ENCODE results near the gene ENTREP3.

ENTREP3 gene

DNA sequence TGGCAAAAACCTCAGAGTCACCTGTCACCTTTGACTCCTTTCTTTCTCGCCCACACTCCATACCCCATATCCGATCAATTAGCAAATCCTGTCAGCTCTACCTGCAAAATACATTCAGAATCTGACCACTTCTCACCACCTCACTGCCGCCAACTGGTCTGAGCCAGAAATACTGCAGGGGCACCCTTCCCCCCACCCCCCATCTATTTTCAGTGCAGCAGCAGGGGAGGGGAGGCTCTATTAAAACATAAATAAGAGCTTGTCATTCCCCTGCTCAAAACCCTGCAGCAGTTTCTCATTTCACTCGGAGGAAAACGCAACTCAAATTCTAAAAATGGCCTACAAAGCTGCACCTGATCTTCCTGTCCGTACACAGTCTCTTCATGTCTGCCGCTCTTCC lies 42.1 kb upstream of the ENTREP3 start:
- peaks cover 21% of the 10 kb centered on the region for H3K4me1 Mint-ChIP-seq
- H3K36me3 Mint-ChIP-seq (ENCODE audit: low read depth), result no peaks in the 10 kb centered on the region
- H3K27ac Mint-ChIP-seq, result no peak overlapping the region
- DNase-seq, result no peak
- peaks cover 4% of the 10 kb centered on the region for H3K9me3 Mint-ChIP-seq
- TF ChIP-seq, protein P1, sequence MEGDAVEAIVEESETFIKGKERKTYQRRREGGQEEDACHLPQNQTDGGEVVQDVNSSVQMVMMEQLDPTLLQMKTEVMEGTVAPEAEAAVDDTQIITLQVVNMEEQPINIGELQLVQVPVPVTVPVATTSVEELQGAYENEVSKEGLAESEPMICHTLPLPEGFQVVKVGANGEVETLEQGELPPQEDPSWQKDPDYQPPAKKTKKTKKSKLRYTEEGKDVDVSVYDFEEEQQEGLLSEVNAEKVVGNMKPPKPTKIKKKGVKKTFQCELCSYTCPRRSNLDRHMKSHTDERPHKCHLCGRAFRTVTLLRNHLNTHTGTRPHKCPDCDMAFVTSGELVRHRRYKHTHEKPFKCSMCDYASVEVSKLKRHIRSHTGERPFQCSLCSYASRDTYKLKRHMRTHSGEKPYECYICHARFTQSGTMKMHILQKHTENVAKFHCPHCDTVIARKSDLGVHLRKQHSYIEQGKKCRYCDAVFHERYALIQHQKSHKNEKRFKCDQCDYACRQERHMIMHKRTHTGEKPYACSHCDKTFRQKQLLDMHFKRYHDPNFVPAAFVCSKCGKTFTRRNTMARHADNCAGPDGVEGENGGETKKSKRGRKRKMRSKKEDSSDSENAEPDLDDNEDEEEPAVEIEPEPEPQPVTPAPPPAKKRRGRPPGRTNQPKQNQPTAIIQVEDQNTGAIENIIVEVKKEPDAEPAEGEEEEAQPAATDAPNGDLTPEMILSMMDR (IDR thresholded peaks at IDR 0.05), result no peak
- H3K4me3 Mint-ChIP-seq, result no peak overlapping the region
- H3K27me3 Mint-ChIP-seq (ENCODE audit: low read depth, poor library complexity), result peaks cover 61% of the 10 kb centered on the region

DNA sequence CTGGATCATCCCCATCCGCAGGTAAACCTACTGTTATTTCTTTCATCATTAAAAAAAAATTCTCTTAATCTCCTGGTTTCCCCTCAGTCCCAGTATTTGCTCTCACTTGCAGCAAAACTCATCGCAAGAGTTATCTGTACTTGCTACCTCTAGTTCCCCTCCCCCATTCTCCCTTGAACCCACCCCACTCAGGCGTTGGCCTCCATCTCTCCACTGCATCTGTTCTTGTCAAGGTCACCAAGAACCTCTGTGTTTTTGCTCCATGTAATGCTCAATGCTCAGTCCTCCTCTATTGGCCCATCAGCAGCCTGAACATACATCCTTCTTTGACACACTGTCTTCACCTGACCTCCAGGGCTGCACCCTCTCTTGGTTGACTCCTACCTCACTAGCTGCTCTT lies 41.4 kb upstream of the ENTREP3 start:
- TF ChIP-seq, protein P1 (IDR thresholded peaks at IDR 0.05), result no peak
- peaks cover 68% of the 10 kb centered on the region for H3K27me3 Mint-ChIP-seq (ENCODE audit: low read depth, poor library complexity)
- H3K4me3 Mint-ChIP-seq, result no peak overlapping the region
- H3K27ac Mint-ChIP-seq, result no peak overlapping the region
- peaks cover 4% of the 10 kb centered on the region for H3K9me3 Mint-ChIP-seq
- peaks cover 21% of the 10 kb centered on the region for H3K4me1 Mint-ChIP-seq
- H3K36me3 Mint-ChIP-seq (ENCODE audit: low read depth), result no peaks in the 10 kb centered on the region
- DNase-seq, result no peak

DNA sequence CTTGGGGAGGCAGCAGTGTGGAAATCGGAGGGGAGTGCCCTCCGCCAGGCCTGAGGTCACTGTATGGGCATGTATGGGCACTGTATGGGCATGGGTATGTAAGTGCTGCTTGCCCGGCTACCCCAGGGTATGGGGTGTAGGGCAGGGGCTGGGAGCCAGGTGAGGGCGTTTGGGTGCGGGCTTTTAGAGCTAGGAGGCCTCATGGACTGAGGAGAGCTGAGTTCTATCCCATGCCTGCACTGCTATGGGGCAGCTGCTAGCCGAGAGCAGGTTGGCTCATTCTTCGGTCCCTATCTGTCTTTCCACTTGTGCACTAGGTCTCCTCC lies 40.6 kb upstream of the ENTREP3 start:
- TF ChIP-seq, protein P1 (IDR thresholded peaks at IDR 0.05), result no peak
- Mint-ChIP-seq H3K4me3 (no peak overlapping the region), H3K36me3 (ENCODE audit: low read depth) (no peaks in the 10 kb centered on the region), H3K27ac (no peak overlapping the region), H3K9me3 (peaks cover 4% of the 10 kb centered on the region), H3K4me1 (peaks cover 21% of the 10 kb centered on the region), H3K27me3 (ENCODE audit: low read depth, poor library complexity) (peaks cover 72% of the 10 kb centered on the region)
- no peak for DNase-seq

DNA sequence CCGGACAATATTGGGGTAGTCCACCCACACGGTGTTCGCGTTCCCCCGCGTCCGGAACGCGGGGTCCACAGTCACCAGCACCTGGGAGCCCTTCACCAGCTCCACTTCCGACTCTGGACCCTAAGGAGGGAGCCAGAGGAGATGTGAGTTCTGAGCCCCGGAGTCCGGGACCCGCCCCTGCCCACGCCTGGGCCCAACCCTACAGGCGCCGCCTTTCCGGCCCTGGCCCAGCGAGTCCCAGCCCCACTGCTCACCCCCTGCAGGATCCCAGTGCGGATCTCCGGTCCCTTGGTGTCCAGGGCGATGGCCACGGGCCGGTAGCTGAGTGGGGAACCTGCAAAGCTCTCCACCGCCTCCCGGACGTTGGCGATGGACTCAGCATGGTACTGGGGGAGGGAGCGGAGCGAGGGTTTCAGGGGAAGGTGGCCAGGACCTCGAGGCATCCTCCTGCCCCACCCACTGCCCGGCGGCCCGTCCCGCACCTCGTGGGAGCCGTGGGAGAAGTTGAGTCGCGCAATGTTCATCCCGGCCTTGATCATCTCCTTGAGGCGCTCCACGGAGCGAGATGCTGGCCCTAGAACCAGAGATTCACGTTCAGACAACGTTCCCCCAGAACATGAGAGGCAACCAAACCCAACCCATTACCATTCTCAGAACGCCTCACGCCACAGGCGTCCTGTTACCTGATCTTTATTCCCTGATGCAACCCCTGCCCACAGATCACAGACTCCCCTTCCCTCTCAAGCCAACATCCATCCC lies 40.1 kb upstream of the ENTREP3 start:
- Mint-ChIP-seq H3K27me3 (ENCODE audit: low read depth, poor library complexity) (peaks cover 72% of the 10 kb centered on the region), H3K36me3 (ENCODE audit: low read depth) (no peaks in the 10 kb centered on the region), H3K4me3 (no peak overlapping the region), H3K9me3 (peaks cover 4% of the 10 kb centered on the region), H3K27ac (no peak overlapping the region), H3K4me1 (peaks cover 21% of the 10 kb centered on the region)
- TF ChIP-seq, protein P1 (IDR thresholded peaks at IDR 0.05), result no peak
- DNase-seq, result no peak

DNA sequence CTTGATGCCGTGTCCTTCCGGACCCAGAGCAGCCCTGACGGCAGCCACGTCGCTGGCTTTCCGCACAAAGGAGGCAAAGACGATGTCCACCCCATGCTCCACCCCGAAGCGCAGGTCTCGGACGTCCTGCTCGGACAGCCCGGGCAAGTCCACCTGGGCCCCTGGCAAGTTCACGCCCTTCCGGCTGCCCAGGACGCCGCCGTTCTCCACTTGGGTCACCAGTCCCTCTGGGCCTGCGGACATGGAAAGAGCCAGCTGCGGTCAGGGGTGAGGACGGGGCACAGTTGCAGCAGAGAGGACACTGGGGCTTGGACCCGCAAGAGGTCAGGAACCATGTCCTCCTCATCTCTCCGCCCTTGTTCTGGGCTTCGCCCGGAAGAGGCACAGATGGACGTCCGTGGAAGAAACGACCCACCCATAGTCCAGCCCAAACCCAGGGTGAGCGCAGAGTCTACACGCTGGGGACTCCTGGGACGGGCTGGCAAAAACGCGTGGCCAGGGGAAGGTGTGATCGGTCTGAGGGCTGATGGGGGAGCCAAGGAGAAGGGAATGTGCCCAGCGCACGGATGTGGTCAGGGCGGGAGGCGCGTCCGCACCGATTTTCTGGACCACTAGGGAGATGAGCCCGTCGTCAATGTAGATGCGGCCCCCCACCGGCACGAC lies 39.4 kb upstream of the ENTREP3 start:
- H3K4me1 Mint-ChIP-seq, result peaks cover 21% of the 10 kb centered on the region

More for the DNA sequence above, 39.4 kb upstream of the ENTREP3 start:
- TF ChIP-seq, protein P1 (IDR thresholded peaks at IDR 0.05), result no peak
- peaks cover 4% of the 10 kb centered on the region for H3K9me3 Mint-ChIP-seq
- peaks cover 72% of the 10 kb centered on the region for H3K27me3 Mint-ChIP-seq (ENCODE audit: low read depth, poor library complexity)
- no peak for DNase-seq
- H3K27ac Mint-ChIP-seq, result no peak overlapping the region
- H3K4me3 Mint-ChIP-seq, result no peak overlapping the region
- H3K36me3 Mint-ChIP-seq (ENCODE audit: low read depth), result no peaks in the 10 kb centered on the region

Measured in nephron progenitor cell (in vitro differentiated cells).